Activated naive CD4-positive, alpha-beta T cell (primary cell): Measurements from ENCODE around the gene TMEM51.

ENCODE experiments used
- DNase-seq, 4 experiments: peaks; one replicate each; lab custom pipeline; 2025; lab: John Stamatoyannopoulos, UW

TMEM51 gene

DNA sequence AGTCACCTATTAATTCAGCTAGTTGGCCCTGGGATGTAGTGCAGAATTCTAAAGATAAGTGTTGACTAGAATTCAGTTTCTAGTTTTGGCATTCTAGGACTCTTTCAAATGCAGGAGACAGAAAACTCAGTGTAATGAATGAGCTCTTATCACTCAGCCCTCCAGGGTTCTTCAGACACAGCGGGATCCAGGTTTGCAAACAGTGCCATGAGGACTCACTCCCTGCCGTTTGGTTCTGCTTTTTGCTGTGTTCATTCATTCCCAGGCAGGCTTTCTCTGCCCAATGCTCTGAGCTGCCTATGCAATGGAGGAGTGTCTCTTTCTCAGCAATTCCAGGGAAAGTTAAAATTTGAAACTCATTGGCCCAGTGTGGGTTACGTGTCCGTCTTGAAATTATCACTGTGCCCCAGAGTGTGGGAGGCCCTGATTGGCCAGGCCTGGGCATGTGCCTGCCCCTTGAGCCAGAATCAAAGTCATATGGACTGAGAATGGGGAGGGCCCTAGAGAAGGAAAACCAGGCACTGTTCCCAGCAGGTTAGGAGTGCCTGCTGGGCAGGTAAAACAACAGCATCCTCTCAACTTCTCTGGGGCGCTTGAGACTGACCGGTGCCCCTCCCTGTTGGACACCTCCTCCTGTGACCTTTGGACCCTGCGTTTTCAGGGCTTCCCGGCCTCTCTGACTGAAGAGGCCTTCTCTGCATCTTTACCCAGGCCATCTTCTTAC lies 43.4 kb downstream of the TMEM51 start:
- DNase-seq, result no peak

GRCh38 chr1:15197591-15198447 lies 44.3 kb downstream of the TMEM51 start:
- DNase-seq, result no peak

GRCh38 chr1:15198684-15199083 lies 45.1 kb downstream of the TMEM51 start:
- DNase-seq, result no peak

DNA sequence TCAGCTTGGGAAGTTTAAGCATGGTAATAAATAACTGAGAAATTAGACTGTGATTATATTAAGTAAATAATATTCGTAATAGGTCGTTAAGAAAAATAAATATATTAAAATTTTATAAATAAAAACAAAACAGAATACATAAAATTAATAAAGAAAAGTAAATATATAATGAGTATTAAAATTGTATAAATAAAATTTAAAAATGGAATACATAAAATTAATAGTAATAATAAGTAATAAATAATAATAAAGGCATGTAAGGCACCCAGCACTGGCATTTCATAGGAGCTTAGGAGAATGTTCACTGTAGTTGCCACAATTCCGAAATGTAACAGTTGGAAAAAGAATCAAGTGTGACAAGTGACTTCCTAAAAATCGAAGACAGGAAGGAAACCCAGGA lies 47.7 kb downstream of the TMEM51 start:
- DNase-seq, result no peak

DNA sequence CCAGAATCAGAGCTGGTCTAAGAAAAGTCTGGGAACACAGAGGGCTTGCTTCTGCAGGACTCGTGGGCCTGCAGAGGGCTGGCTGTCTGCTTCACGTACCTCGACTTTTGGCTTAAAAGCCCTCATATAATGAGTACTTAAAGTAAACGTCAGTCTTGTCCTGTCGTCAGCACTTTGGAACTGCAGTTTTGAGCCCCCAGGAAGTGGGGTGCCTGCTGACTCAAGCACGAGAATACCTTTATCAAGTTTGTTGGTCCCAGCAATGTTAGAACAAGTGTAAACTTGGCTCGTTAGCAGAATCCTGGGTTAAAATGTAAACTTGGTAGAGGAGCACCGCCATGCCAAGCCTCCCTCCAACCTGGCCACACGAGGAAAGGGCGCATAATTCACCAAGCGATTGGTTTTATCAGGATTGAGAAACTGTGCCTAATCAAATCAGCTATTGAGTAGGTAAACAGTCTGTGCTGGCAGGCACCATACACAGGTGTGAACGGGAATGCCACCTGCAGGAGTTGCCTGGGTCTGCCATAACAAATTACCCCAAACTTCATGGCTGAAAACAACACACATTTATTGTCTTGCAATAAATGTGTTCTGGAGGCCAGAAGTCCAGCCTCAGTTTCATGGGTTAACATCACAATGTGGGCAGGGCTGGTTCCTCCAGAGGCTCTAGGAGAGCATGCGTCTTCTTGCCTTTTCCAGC lies 48.5 kb downstream of the TMEM51 start:
- DNase-seq, result no peak

DNA sequence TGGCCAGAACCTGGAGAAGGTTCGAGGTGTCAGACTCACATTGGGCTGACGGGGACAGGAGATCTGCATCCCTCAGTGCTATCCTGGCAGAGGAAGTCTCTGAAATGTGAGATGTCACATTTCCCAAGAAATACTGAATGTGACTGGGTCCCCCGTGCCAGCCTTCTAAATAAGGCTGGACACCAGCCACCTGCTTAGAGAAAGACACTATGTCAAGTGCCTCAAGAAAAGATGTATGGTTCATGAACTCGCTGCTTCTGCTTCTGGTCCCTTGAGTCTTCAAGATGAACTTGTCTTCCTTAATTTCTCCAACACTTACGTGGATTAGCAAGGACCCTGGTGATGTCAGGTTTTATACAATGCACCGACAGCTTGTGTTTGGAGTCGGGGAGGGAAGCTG lies 51.4 kb downstream of the TMEM51 start:
- DNase-seq, result no peak

- no peak for DNase-seq
These were observed 52.2 kb downstream of the TMEM51 start for GRCh38 chr1:15205586-15206346.

GRCh38 chr1:15206418-15207030 lies 53.0 kb downstream of the TMEM51 start:
- no peak for DNase-seq

- no peak for DNase-seq
These were observed 53.7 kb downstream of the TMEM51 start for GRCh38 chr1:15207031-15207828.

- DNase-seq, result no peak
These were observed 54.4 kb downstream of the TMEM51 start for GRCh38 chr1:15207829-15208429.

- no peak for DNase-seq
These were observed 57.3 kb downstream of the TMEM51 start for GRCh38 chr1:15210651-15211375.

DNA sequence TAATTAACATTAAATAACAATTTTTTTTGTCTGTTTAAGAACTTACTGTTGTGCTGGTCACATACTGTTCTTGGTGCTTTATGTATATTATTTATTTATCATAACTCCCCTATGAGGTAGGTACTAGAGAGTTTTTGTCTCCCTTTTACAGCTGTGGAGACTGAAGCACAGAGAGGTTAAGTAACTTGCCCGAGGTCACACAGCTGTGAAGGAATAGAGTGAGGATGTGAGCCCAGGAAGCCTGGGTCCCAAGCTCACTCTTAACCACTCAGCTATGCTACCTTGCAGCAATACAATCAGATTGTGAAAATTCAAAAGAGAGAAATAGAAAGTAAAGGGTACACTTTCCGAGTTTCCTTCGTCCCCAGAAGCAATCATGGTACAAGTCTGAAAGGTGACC lies 57.9 kb downstream of the TMEM51 start:
- DNase-seq, result no peak

- no peak for DNase-seq
These were observed 58.8 kb downstream of the TMEM51 start for GRCh38 chr1:15212216-15212953.

DNA sequence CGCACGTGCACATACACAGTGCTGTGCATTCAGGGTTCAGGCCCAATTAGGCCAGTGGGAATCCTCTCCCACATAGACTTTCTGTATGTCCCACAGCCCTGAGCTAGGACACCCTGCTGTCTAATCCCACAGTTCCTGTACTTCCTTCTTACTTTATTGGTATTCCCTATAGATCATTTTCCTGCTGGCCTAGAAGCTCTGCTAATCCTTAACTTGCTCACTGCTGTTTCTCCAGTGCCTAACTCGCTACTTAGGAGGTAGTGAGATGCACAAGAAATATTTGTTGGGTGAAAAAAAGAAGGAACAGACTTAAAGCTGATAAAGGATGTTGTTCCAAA lies 59.4 kb downstream of the TMEM51 start:
- no peak for DNase-seq

GRCh38 chr1:15213341-15213821 lies 59.8 kb downstream of the TMEM51 start:
- DNase-seq, result no peak

DNA sequence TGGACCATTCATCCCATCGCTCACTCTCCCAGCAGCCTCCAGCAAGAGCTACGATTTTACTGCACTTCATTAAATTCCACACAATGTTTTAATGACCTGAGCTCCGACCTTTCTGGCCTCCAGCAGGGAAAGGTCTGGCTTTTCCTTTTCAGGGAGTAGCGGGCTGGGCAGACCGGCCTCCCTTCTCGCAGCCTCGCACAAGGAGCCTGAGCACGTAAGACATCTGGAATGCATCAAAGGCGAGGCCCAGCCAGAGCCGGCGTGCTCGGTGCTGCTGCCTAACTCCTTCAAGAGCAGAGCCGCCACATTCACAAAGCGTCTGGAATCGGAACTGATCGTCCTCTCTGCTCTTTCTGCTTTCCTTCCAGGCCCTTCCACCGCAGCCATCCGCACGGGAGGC lies 61.0 kb downstream of the TMEM51 start:
- DNase-seq, result no peak

DNA sequence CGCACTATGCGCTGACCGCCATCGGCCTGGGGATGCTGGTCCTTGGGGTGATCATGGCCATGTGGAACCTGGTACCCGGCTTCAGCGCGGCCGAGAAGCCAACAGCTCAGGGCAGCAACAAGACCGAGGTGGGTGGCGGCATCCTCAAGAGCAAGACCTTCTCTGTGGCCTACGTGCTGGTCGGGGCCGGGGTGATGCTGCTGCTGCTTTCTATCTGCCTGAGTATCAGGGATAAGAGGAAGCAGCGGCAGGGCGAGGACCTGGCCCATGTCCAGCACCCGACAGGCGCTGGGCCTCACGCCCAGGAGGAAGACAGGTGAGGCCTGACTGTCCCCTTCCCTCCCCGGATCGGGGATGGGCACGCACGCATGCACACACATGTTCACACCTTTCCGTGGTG lies 61.6 kb downstream of the TMEM51 start:
- DNase-seq, result no peak

GRCh38 chr1:15217654-15218053 lies 64.1 kb downstream of the TMEM51 start:
- no peak for DNase-seq
